HL-60/S4 (cell line): Measurements from ENCODE around the gene NUP188.

Experiments used
- in situ Hi-C: fragments of 300-500 bp; cut with MboI; formaldehyde crosslinking; loops from 2 replicates; pipeline ENCODE4 v1.14.3; 2022; ENCODE audit warnings: low sequenced_read_pairs

The NUP188 gene, protein sequence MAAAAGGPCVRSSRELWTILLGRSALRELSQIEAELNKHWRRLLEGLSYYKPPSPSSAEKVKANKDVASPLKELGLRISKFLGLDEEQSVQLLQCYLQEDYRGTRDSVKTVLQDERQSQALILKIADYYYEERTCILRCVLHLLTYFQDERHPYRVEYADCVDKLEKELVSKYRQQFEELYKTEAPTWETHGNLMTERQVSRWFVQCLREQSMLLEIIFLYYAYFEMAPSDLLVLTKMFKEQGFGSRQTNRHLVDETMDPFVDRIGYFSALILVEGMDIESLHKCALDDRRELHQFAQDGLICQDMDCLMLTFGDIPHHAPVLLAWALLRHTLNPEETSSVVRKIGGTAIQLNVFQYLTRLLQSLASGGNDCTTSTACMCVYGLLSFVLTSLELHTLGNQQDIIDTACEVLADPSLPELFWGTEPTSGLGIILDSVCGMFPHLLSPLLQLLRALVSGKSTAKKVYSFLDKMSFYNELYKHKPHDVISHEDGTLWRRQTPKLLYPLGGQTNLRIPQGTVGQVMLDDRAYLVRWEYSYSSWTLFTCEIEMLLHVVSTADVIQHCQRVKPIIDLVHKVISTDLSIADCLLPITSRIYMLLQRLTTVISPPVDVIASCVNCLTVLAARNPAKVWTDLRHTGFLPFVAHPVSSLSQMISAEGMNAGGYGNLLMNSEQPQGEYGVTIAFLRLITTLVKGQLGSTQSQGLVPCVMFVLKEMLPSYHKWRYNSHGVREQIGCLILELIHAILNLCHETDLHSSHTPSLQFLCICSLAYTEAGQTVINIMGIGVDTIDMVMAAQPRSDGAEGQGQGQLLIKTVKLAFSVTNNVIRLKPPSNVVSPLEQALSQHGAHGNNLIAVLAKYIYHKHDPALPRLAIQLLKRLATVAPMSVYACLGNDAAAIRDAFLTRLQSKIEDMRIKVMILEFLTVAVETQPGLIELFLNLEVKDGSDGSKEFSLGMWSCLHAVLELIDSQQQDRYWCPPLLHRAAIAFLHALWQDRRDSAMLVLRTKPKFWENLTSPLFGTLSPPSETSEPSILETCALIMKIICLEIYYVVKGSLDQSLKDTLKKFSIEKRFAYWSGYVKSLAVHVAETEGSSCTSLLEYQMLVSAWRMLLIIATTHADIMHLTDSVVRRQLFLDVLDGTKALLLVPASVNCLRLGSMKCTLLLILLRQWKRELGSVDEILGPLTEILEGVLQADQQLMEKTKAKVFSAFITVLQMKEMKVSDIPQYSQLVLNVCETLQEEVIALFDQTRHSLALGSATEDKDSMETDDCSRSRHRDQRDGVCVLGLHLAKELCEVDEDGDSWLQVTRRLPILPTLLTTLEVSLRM (N-terminal part only)

GRCh38 chr9:128947527-128948301 is at the start of gene NUP188, which contains the start of gene DOLK:
TSS of gene NUP188 (plus strand) at chr9:128947699. CDS start at chr9:128947720, 21 bp downstream.
TSS of gene DOLK (minus strand) at chr9:128947603. CDS start at chr9:128947303, 300 bp downstream.
- in situ Hi-C loops = loop anchor here (25.0 kb wide), 1 partner anchor 210 kb away; no protein-coding TSS in a partner anchor

GRCh38 chr9:128898382-128898781 is 49.1 kb upstream of the NUP188 start:
- in situ Hi-C loops = no loop called here

DNA sequence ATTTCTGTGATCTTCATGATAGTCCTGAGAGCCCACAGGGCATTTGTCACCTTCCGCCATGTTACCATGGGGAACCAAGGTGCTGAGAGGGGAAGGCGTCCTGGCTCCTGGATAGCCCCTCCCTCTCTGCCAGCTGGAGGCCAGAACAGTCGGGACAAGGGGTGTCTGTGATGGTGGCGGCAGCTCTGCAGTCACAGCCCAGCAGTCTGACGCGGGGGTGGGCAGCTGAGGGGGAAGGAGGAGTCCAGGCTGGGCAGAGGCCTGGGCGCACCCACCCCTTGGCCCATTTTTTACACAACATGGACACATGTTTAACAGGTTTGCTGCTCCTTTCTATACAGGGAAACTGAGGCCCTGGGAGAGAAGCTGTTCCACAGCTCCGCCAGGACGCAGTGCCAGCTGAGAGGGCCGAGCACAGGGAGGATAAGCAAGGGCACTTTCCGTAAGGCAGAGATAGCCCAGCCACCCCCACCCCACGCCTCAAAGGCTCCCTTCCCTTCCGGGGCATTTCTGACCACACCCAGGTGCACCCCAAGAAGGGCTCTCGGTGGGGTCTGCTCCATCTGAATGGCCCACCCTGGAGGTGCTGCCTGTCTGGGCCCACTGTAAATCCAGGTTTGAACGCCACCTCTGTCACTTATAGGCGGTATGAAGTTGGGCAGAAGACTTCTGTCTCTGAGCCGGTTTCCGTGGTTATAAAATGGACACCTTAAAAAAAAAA is 48.5 kb upstream of the NUP188 start:
- in situ Hi-C loops = no loop called here

- in situ Hi-C loops = no loop called here
These were observed 47.8 kb upstream of the NUP188 start for GRCh38 chr9:128899566-128900322.

DNA sequence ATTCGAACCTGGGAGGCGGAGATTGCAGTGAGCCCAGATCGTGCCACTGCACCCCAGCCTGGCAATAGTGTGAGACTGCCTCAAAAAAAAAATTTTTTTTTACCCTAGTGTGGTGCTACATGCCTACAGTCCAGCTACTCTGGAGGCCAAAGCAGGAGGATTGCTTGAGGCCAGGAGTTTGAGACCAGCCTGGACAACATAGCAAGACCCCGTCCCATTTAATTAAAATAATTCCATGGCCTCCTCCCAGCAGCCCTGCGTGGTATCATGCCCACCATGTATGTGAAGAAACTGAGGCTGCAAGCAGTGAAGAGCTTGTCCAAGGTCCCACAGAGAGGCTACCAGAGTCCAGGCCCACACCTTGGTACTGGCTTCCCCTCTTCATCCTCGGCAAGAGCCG is 46.1 kb upstream of the NUP188 start:
- in situ Hi-C loops = no loop called here

GRCh38 chr9:128901822-128902221 is 45.7 kb upstream of the NUP188 start:
- in situ Hi-C loops = no loop called here

- in situ Hi-C loops = no loop called here
These were observed 45.0 kb upstream of the NUP188 start for GRCh38 chr9:128902351-128903078.

DNA sequence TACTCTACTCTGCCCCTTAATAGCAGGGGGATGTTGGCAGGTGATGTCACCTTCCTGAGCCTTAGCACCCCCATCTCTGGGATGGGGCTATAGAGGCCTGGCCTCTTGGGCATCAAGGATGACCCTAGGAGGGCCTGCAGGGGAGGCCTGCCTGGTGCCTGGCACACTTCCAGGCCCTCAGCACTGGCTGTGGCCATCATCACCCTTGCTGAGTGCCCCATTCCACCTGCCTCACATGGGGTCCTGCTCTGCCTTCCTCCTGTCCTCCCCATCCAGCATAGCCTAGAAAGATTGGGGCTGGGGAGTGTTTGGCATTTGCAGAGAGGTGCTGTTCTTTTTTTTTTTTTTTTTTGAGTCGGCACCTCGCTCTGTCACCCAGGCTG is 44.4 kb upstream of the NUP188 start:
- in situ Hi-C loops = no loop called here

DNA sequence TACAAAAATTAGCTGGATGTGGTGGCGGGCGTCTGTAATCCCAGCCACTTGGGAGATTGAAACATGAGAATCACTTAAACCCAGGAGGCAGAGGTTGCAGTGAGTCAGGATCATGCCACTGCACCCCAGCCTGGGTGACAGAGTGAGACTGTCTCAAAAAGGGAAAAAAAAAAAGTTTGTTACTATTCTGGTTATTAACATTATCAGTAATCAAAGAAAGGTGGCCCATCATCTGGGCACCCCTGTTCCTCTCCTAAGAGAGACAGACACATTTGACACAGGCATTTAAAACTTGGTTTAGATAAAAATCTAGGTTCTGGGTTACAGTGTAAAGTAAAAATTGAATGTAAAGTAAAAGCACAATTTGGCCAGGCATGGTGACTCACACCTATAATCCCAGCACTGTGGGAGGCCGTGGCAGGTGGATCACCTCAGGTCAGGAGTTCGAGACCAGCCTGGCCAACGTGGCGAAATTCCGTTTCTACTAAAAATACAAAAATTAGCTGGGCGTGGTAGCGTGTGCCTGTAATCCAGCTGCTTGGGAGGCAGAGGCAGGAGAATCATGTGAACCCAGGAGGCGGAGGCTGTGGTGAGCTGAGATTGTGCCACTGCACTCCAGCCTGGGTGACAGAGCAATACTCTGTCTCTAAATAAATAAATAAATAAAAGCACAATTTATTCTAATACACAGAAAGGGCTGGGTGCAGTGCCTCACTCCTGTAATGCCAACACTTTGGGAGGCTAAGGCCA is 43.5 kb upstream of the NUP188 start:
- in situ Hi-C loops = no loop called here

DNA sequence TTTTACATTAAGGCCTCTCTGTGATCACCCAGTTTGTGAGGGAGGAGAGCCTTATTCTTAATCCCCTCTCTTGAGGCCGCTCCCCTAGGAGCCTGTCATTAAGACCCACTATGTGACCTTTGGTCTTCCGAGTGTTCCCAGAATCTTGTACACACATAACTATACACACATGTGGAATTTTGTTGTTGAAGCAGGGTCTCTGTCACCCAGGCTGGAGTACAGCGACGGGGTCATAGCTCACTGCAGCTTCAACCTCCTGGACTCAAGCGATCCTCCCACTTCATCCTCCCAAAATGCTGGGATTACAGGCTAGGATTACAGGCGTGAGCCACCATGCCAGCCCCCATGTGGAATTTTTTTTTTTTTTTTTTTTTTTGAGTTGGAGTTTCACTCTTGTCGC is 41.5 kb upstream of the NUP188 start:
- in situ Hi-C loops = no loop called here

- in situ Hi-C loops = no loop called here
These were observed 40.8 kb upstream of the NUP188 start for GRCh38 chr9:128906741-128907140.

DNA sequence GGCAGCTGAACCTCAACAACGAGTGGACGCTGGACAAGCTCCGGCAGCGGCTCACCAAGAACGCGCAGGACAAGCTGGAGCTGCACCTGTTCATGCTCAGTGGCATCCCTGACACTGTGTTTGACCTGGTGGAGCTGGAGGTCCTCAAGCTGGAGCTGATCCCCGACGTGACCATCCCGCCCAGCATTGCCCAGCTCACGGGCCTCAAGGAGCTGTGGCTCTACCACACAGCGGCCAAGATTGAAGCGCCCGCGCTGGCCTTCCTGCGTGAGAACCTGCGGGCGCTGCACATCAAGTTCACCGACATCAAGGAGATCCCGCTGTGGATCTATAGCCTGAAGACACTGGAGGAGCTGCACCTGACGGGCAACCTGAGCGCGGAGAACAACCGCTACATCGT is 39.1 kb upstream of the NUP188 start:
- in situ Hi-C loops = no loop called here

DNA sequence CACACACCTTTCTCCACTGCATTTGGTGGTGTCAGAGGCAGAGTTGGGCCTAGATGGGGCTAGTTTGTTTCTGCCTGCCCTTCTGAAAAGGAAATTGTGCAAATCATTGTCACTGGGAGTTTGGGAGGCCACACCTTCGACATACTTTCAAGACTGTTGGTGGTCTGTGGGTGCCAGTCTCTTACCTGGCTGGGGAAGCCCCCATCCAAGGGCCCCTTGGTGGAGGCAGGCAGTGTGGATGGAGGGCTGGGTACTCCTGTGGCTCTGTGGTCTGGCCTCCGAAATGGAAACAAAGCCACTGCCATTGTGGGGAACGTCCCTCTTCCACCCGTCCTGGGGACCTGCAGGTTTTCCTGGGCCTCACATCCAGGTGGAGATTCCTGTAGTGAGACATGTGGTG is 37.6 kb upstream of the NUP188 start:
- in situ Hi-C loops = no loop called here

DNA sequence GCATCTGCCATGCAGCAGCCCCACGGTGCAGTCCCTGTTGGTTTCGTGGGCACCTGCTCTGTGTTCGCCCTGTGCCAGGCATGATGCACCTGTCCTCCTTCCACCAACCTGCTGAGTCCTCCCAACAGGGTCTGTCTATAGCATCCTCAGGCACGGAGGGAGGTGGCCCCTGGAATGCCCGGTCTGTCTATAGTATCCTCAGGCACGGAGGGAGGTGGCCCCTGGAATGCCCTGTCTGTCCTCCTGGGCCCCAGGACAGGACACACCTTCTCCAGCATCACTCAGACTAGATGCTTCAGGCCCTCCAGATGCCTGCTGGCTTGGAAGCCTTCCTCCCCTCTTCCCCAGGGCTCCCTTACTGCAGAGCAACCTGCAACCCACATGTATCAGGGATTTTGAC is 36.6 kb upstream of the NUP188 start:
- in situ Hi-C loops = no loop called here

DNA sequence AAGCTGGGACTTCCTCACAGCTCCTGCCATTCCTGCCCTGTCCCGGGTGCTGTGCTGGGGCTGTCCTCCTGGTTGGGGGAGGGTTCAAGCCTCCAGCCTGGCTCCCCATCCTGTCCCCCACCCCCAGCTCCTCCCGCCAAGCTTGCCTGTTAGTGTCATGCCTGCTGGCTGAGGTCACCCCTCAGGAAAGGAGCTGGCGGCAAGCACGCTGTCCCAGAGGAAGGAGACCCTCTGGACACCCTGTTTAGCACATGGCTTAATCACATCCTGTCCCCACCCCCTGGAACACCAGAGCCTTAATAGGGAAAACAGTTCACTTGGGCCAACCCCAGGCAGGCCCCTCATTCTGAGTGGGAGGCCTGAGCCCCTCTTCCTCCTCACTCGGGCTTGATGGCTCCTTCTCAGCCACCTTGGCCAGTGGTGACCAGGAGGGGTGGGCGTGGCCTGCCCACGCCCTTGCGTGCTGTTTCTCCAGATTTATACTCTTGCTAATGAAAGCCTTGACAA is 35.9 kb upstream of the NUP188 start:
- in situ Hi-C loops = no loop called here

- in situ Hi-C loops = no loop called here
These were observed 35.1 kb upstream of the NUP188 start for GRCh38 chr9:128912270-128912853.
